ENCODE results near the gene NDST3. TPM values are rescaled to one million over a fixed set of nuclear protein-coding genes. Genes with fewer than 3 reads are reported as not detected.

NDST3 gene
- total and polyA plus RNA-seq, 8 donors, result 0.02 TPM; not detected in 7

- Histone ChIP-seq H3K4me1 (peaks cover 21 to 36% (median 27%) of the 10 kb centered on the region in 3 donors), H3K36me3 (peaks cover 0 to 4% (median 0%) of the 10 kb centered on the region in 3 donors), H3K27me3 (no peaks in the 10 kb centered on the region), H3K4me3 (peak overlapping the region in 3 of 4 donors; percentile 77 to 97 (median 80)), H3K9me3 (no peaks in the 10 kb centered on the region), H3K27ac (peak overlapping the region; percentile 8 to 44 (median 38))
- ATAC-seq (peak; percentile 51 to 74 (median 68)), FAIRE-seq (peak; percentile 9), DNase-seq (peak in 4 of 6 donors; percentile 40 to 73 (median 66))
- 0 to 1% methylated on average over 2 of the region's 2 CpGs for WGBS, 2 donors
- intact Hi-C loops (cut with DNase I), result loop anchor here in 2 of 3 donors (10.0 kb wide), 1 partner anchor 64 kb away; no protein-coding TSS in a partner anchor
- peak; percentile 19 to 45 (median 28) for TF ChIP-seq CTCF (IDR thresholded peaks at IDR 0.05)
These were observed 246.4 kb downstream of the NDST3 start for GRCh38 chr4:118280501-118281218.

- DNase-seq, result peak in 3 of 6 donors; percentile 41 to 69 (median 44)
- H3K4me3 ChIP-seq, result no peak overlapping the region
- FAIRE-seq, result no peak
- intact Hi-C loops (cut with DNase I), result loop anchor here in 2 of 3 donors (10.0 kb wide), 1 partner anchor 63 kb away; no protein-coding TSS in a partner anchor
- H3K27me3 ChIP-seq, result no peaks in the 10 kb centered on the region
- H3K27ac ChIP-seq, result peak overlapping the region in 3 of 4 donors; percentile 8 to 37 (median 20)
- H3K4me1 ChIP-seq, result peaks cover 15 to 33% (median 27%) of the 10 kb centered on the region in 3 donors
- no peak for ATAC-seq
- no peak for TF ChIP-seq CTCF (IDR thresholded peaks at IDR 0.05)
- no peaks in the 10 kb centered on the region for H3K9me3 ChIP-seq
- peaks cover 0 to 4% (median 0%) of the 10 kb centered on the region in 3 donors for H3K36me3 ChIP-seq
- WGBS, 2 donors, result 24 to 30% methylated on average over 9 of the region's 9 CpGs
These were observed 247.5 kb downstream of the NDST3 start for GRCh38 chr4:118281611-118282442.

- DNase-seq (peak in 3 of 6 donors; percentile 39 to 71 (median 43)), FAIRE-seq (no peak), ATAC-seq (peak in 2 of 4 donors; percentile 20 to 21)
- intact Hi-C loops (cut with DNase I), result loop anchor here in 2 of 3 donors (10.0 kb wide), 1 partner anchor 62 kb away; no protein-coding TSS in a partner anchor
- Histone ChIP-seq H3K36me3 (peaks cover 0 to 4% (median 0%) of the 10 kb centered on the region in 3 donors), H3K27ac (peak overlapping the region in 1 of 4 donors; percentile 37), H3K9me3 (no peaks in the 10 kb centered on the region), H3K27me3 (no peaks in the 10 kb centered on the region), H3K4me3 (no peak overlapping the region), H3K4me1 (peaks cover 13 to 28% (median 27%) of the 10 kb centered on the region in 3 donors)
- no peak for TF ChIP-seq CTCF (IDR thresholded peaks at IDR 0.05)
- 13 to 22% methylated on average over 4 of the region's 4 CpGs for WGBS, 2 donors
These were observed 248.4 kb downstream of the NDST3 start for GRCh38 chr4:118282692-118283091.

- Histone ChIP-seq H3K4me3 (no peak overlapping the region), H3K27me3 (no peaks in the 10 kb centered on the region), H3K4me1 (peaks cover 13 to 27% (median 27%) of the 10 kb centered on the region in 3 donors), H3K36me3 (peaks cover 0 to 4% (median 0%) of the 10 kb centered on the region in 3 donors), H3K9me3 (no peaks in the 10 kb centered on the region), H3K27ac (no peak overlapping the region)
- no peak for DNase-seq
- no peak for ATAC-seq
- TF ChIP-seq CTCF (IDR thresholded peaks at IDR 0.05), result no peak
- WGBS, 2 donors, result 59 to 75% methylated on average over 3 of the region's 3 CpGs
- intact Hi-C loops (cut with DNase I), result loop anchor here in 2 of 3 donors (10.0 kb wide), 1 partner anchor 61 kb away; no protein-coding TSS in a partner anchor
- FAIRE-seq, result no peak
These were observed 249.9 kb downstream of the NDST3 start for GRCh38 chr4:118284169-118284568.
